HG02623 (cell line): ENCODE data around the gene VRK2.
"Not testable (repeated sequence)": the region's sequence is repeated elsewhere in the genome, so short reads cannot be mapped to it uniquely, and the experiment has no call there.

Source experiments
- ATAC-seq: cut with Tn5 transposase; IDR thresholded peaks from one replicate; pipeline ENCODE4 v1.9.1; 2021; ENCODE audit warnings: moderate library complexity; ENCODE audit not compliant: unreplicated experiment

The VRK2 gene

DNA sequence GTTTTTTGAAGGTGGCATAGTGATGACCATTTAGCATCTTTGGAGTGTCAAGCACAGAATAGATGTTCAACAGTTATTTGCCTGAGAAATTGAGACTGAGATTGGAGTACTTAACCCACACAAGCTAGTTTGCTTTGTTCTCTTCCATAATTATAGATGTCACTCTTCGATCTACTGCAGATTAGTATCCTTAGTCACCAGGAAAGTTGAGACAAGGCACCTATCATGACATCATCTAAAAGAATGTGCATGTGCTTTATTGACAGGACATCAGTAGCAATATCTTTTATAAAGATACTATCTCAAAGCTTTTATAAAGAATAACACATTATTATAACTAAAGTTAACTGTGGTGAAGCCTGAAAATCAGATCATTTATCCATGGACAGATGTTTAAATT lies 6.4 kb downstream of the VRK2 start:
- no peak for ATAC-seq

DNA sequence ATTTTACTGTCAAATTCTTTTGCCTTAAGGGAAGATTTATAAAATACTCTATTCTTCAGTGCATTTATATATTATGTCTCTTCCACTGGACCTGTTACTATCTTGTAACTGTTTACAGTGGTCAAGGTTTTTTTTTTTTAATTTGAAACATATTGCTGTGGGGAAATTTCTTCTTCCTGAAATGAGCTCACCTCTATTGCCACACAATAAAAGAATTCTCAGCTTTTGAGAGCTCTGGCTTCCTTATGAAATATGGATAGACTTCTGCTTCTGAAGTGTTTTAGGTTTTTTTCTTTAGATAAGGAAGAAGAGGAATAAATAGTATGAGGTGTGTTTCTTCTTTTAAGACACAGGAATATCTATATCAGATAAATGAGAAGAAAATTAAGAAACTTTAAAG lies 7.7 kb downstream of the VRK2 start:
- no peak for ATAC-seq

DNA sequence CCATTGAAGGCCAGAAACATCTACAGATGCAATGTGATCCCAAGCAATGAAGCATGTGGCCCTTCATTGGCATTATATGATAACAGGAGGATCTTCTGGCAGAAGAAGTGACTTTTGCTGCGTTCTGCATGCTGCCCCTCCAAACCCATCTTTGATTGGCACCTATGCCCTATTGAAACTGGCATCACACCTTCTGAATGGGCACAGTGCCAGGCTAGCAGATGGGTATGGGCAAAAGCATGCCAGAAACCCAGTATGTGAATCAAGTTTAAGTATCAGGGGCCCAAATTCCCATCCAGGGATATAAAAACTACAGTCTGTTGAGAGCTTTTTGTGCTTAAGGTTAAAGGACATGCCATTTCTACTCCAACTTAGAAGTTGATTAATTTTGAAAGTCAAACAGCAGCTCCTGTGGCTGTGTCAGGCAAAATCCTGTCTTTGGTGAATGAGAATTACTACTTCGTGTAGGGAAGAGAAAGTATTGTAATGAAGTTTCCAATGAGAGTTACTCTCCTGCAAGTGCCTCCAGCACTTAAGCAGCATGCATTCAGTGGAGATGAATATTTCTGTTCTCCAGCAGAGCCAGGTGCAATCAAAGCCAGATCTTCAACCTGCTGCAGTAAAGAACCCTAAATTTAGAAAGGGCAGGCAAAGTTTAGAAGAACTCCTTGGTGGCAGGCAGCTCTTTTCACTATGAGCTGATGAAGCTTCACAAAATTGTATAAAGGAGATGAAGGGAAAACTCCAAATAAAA lies 8.6 kb downstream of the VRK2 start:
- no peak for ATAC-seq

- no peak for ATAC-seq
Observed at GRCh38 chr2:58056192-58056916, 9.7 kb downstream of the VRK2 start.

DNA sequence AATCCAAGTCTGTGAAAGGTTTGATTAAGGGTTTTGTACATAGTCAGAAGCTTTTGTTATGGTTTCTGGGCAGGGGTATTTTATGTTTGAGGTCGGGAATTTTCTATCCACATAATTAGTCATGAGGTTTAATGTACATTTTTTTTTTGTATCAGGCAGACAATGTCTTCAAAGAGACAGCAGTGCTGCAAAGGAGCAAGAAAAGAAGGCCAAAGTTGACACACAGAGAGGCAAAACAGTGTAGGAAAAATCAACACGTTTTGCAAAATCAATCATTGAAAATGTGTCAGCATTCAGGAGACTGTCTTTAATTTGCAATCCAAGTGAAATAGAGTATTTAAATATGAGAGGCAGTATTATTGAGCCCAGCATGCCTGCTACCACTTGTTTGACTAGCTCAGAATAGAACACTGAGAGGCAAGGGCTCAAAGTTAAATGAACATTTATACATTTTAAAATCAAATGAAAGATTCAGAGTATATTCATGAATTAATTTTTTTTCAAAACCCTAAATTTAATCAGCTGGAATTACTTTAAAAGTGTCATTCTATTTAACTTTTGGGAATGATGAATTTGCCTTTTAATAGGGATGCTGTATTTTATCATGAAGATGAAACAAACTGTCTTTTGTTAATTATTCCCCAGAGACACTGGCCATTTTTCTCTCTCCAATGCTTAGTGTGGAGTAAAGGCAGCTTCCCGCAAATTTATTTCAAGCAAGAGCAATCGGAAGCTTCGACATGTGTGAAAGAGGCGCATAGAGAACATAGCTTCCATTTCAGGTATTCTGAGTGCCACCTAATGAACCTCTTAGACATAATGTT lies 11.3 kb downstream of the VRK2 start:
- no peak for ATAC-seq

GRCh38 chr2:58063641-58064040 lies 17.0 kb downstream of the VRK2 start:
- no peak for ATAC-seq

GRCh38 chr2:58064086-58064485 lies 17.5 kb downstream of the VRK2 start:
- ATAC-seq = no peak

- ATAC-seq = no peak
Observed at GRCh38 chr2:58065248-58065647, 18.6 kb downstream of the VRK2 start.

DNA sequence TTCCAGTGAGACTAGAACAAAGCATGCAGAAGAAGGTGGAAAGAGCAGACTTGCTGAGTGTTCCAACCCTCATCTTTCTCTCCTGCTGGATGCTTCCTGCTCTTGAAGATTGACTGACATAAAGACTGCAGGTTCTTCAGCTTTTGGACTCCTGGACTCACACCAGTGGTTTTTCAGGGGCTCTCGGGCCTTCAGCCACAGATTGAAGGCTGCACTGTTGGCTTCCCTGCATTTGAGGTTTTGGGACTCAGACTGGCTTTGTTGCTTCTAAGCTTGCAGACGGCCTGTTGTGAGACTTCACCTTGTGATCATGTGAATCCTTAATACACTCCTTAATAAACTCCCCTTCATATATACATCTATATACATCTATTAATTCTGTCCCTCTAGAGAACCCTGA lies 20.4 kb downstream of the VRK2 start:
- no peak for ATAC-seq

GRCh38 chr2:58070765-58071164 lies 24.2 kb downstream of the VRK2 start:
- ATAC-seq = no peak

- no peak for ATAC-seq
Observed at GRCh38 chr2:58072102-58072501, 25.5 kb downstream of the VRK2 start.

DNA sequence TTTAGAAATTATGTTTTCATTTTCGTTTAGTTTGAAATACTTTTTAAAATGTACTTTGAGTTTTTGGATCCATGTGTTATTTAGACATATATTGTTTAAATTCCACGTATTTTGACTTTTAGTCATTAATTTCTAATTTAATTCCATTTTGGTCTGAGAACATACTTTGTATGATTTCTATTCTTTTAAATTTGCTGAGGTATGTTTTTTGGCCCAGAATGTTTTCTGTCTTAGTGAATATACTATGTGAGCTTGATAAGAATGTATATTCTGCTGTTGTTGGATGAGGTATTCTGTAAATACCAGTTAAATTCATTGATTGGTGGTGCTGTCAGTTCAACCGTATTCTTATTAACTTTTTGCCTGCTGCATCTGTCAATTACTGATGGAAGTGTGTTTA lies 26.4 kb downstream of the VRK2 start:
- ATAC-seq = no peak

DNA sequence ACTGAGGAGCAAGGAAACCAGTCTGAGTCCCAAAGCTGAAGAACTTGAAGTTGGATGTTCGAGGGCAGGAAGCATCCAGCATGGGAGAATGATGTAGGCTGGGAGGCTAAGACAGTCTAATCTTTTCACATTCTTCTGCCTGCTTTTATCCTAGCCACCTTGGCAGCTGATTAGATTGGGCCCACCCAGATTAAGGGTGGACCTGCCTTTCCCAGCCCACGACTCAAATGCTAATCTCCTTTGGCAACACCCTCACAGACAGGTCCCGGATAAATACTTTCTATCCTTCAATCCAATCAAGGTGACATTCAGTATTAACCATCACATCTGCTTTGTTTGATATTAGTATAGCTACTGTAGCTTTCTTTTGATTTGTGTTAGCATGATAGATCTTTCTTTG lies 27.1 kb downstream of the VRK2 start:
- ATAC-seq = no peak

- ATAC-seq = no peak
Observed at GRCh38 chr2:58081000-58081399, 34.4 kb downstream of the VRK2 start.

- no peak for ATAC-seq
Observed at GRCh38 chr2:58089081-58089480, 42.5 kb downstream of the VRK2 start.

GRCh38 chr2:58092772-58093171 lies 46.2 kb downstream of the VRK2 start:
- not testable (repeated sequence) for ATAC-seq

DNA sequence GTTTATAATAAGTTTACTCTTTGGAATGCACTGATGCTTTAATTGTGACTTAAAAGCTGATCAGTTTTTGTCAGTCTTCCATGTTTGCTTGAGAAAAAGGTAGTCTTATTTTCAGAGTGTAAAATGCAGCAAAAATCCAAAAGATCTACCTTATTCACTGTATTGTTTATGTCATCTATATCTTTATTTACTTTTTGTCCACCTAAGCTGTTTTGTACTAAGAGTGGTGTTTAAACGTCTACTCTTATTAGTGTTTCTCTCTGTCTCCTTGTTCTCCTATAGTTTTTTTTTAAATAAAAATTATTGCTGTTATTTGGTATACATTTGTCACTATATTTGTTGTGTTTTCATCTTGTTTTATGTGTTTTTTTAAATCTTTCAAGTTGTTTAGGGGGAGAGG lies 50.4 kb downstream of the VRK2 start:
- no peak for ATAC-seq

GRCh38 chr2:58098254-58099095 lies 51.9 kb downstream of the VRK2 start:
- no peak for ATAC-seq

DNA sequence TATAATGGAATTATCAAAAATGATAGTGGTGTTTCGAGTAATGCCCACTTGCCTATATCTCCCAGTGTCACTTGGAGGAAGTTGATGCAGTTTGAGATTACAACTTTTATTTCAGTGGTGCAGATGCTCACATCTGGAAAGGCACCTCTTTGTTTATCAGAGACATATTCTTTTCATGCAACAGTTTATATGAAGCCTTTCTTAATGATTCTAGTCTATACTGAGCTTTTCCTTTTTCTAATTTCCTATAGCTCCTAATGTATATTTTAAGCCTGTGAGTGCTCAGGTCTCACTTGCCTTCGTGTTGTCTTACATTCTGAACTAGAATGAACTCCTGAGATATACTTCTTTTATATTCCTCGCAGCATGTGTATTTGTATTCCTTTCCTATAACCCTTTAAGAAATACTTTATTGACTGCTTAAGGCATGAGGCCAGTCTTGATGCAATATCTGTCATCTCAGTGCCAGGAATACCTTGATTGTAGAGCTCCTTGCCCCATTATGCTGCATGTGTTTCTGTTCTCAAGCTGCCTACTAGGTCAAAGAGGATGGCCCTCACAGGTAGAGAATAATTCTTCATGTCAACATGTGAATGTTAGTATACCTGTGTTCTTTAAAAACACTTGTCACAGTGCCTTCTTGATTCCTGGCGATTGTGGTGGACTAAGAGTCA lies 52.6 kb downstream of the VRK2 start:
- no peak for ATAC-seq

GRCh38 chr2:58101500-58101899 lies 54.9 kb downstream of the VRK2 start:
- ATAC-seq = no peak
